ENCODE measurements around the gene CTAG1A.
"Not testable (repeated sequence)": the region's sequence is repeated elsewhere in the genome, so short reads cannot be mapped to it uniquely, and the experiment has no call there.

The CTAG1A gene

GRCh38 chrX:154620767-154621414 lies 36.0 kb downstream of the CTAG1A start:
- DNase-seq = not testable (repeated sequence)

GRCh38 chrX:154628960-154629359 lies 44.0 kb downstream of the CTAG1A start:
- DNase-seq = not testable (repeated sequence)

GRCh38 chrX:154630949-154631348 lies 46.0 kb downstream of the CTAG1A start:
- DNase-seq = not testable (repeated sequence)

DNA sequence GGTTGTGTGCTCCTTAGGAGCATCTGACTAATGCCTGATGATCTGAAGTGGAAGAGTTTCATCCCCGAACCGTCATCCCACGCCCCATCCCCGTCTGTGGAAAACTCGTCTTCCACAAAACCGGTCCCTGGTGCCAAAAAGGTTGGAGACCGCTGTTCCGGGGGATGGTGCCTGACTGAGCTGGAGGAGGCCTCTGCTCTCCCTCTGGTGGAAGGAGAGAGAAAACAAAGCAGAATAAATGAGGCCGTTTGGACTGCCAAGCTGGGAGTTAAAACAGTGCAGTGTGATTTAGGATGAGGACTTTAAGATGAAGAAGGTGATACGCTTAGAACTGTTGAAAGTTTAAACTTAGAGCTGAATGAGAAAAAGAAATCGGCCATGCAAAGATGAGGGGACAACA lies 48.7 kb downstream of the CTAG1A start:
- DNase-seq = not testable (repeated sequence)

Data from OCI-M1 (cell line).